Measurements from ENCODE around the gene OR8D4. TPM values are rescaled to one million over a fixed set of nuclear protein-coding genes. Genes with fewer than 3 reads are reported as not detected.
"Not testable (repeated sequence)": the region's sequence is repeated elsewhere in the genome, so short reads cannot be mapped to it uniquely, and the experiment has no call there.

OR8D4 gene
- not detected for total RNA-seq

DNA sequence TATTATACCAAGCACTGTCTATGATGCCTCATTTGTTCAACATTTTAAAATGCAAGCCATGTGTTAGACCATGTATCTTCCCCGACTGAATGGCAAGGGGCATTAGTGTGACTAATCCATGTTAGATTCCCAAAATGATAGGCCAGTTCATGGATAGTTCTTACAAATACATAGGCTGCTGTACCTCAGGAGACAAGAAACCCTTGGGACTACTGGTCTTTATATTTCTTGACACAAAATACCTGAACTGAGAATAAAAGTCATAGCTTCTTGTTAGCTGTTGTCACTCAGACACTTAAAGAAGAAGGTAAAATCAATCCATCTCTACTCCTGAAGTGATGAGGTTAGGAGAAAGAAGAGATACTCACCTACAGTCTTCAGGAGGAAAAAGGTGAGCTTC lies at the start of gene OR8D4:
Gene OR8D4 (plus strand): TSS at position 301 of the 400 bp plus-strand sequence. CDS start 4,265 bp downstream, outside the sequence.
- Mint-ChIP-seq H3K9me3 (ENCODE audit: insufficient read depth) (no peaks in the 10 kb centered on the region), H3K27ac (no peak within 1 kb of the TSS), H3K4me3 (no peak within 1 kb of the TSS), H3K4me1 (ENCODE audit: low read depth) (peaks cover 5% of the 10 kb centered on the region), H3K27me3 (ENCODE audit: low read depth) (no peaks in the 10 kb centered on the region), H3K36me3 (ENCODE audit: low read depth) (no peaks in the 10 kb centered on the region)
- DNase-seq = no peak
- ATAC-seq = no peak
- ChIA-PET POLR2A (no interaction called here), CTCF (no interaction called here)

DNA sequence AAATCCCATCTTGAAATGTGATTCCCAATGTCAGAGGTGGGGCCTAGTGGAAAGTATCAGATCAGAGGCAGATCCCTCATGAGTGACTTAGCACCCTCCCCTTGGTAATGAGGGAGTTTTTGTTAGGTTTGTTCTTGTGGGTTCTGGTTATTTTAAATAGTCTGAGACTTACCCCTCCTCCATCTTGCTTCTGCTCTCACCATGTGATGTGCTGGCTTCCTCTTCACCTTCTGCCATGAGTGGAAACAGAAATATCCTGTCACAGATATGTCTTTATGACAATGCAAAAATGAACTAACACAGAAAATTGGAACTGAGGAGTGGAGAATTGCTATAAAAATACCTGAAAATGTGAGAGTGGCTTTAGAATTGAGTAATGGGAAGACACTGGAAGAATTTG lies 49.6 kb upstream of the OR8D4 start:
- ChIA-PET CTCF (no interaction called here), POLR2A (no interaction called here)
- H3K36me3 Mint-ChIP-seq (ENCODE audit: low read depth) = no peaks in the 10 kb centered on the region
- DNase-seq (no peak), ATAC-seq (no peak)
- H3K4me3 Mint-ChIP-seq = no peak overlapping the region
- no peaks in the 10 kb centered on the region for H3K4me1 Mint-ChIP-seq (ENCODE audit: low read depth)
- H3K9me3 Mint-ChIP-seq (ENCODE audit: insufficient read depth) = no peaks in the 10 kb centered on the region
- H3K27me3 Mint-ChIP-seq (ENCODE audit: low read depth) = peaks cover 7% of the 10 kb centered on the region
- H3K27ac Mint-ChIP-seq = no peak overlapping the region

DNA sequence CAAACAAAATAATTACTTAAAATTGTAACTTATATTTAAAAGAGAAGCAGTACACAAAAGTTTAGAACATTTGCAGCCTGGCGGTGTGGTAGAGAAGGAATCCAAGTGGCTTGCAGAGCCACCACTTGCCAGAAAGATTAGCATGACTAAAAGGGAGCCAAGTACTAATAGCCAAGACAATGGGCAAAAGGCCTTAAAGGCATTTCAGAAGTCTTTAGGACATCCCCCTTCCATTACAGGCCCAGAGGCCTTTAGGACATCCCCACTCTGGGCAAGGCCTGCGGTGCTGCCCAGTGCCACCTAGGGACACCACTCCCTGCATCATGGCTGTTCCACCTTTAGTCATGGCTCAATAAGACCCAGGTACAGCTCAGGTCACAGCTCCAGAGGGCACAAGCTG lies 48.9 kb upstream of the OR8D4 start:
- POLR2A ChIA-PET = no interaction called here
- H3K36me3 Mint-ChIP-seq (ENCODE audit: low read depth) = no peaks in the 10 kb centered on the region

DNA sequence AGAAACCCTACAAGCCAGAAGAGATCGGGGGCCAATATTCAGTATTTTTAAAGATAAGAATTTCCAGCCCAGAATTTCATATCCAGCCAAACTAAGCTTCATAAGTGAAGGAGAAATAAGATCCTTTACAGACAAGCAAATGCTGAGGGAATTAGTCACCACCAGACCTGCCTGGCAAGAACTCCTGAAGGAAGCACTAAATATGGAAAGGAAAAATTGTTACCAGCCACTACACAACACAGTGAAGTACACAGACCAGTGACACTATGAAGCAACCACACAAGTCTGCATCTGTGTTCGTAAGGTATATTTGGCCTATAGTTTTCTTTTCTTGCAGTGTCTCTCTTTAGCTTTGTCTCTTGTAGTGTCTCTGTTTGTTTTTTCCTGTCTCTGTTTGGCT lies 45.5 kb upstream of the OR8D4 start:
- Mint-ChIP-seq H3K27me3 (ENCODE audit: low read depth) (no peaks in the 10 kb centered on the region), H3K4me1 (ENCODE audit: low read depth) (no peaks in the 10 kb centered on the region), H3K36me3 (ENCODE audit: low read depth) (no peaks in the 10 kb centered on the region), H3K4me3 (no peak overlapping the region), H3K9me3 (ENCODE audit: insufficient read depth) (no peaks in the 10 kb centered on the region), H3K27ac (no peak overlapping the region)
- ChIA-PET CTCF (no interaction called here), POLR2A (no interaction called here)
- ATAC-seq = no peak
- DNase-seq = no peak

More for the DNA sequence above, 48.9 kb upstream of the OR8D4 start:
- CTCF ChIA-PET = no interaction called here
- Mint-ChIP-seq H3K4me1 (ENCODE audit: low read depth) (no peaks in the 10 kb centered on the region), H3K9me3 (ENCODE audit: insufficient read depth) (no peaks in the 10 kb centered on the region), H3K27me3 (ENCODE audit: low read depth) (peaks cover 7% of the 10 kb centered on the region), H3K4me3 (no peak overlapping the region), H3K27ac (no peak overlapping the region)
- ATAC-seq (no peak), DNase-seq (no peak)

DNA sequence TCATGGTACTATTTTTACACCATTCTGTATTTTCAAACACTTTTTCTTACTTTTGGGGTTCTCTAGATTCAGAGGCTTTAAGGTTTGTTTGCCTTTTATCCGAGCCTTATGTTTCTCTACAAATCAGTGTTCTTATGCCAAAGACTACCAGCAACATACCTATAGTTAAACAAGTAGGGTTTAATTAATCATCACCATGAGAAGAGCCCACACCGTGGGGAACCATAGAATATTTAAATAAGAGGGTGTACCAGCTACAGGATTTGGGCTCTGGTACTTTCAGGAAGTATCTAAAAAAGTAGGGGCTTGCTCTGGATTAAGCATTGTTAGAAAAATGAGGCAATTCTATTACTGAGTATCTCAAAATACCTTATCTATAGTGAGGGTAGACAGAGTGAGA lies 42.2 kb upstream of the OR8D4 start:
- no peaks in the 10 kb centered on the region for H3K4me1 Mint-ChIP-seq (ENCODE audit: low read depth)
- H3K27ac Mint-ChIP-seq = no peak overlapping the region
- ChIA-PET POLR2A (no interaction called here), CTCF (no interaction called here)
- no peaks in the 10 kb centered on the region for H3K9me3 Mint-ChIP-seq (ENCODE audit: insufficient read depth)
- no peak for DNase-seq
- H3K27me3 Mint-ChIP-seq (ENCODE audit: low read depth) = no peaks in the 10 kb centered on the region
- no peak for ATAC-seq
- no peak overlapping the region for H3K4me3 Mint-ChIP-seq
- H3K36me3 Mint-ChIP-seq (ENCODE audit: low read depth) = no peaks in the 10 kb centered on the region

DNA sequence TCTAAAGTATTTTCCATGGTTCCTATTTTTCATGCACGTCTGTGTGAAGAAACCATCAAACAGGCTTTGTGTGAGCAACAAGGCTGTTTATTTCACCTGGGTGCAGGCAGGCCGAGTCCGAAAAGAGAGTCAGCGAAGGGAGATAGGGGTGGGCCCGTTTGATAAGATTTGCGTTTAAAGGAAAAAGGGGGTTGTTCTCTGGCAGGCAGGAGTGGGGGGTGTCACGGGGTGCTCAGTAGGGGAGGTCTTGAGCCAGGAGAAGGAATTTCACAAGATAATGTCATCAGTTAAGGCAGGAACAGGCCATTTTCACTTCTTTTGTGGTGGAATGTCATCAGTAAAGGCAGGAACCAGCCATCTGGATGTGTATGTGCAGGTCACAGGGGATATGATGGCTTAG lies 36.7 kb upstream of the OR8D4 start:
- H3K4me3 Mint-ChIP-seq; CTCF ChIA-PET; H3K4me1 Mint-ChIP-seq (ENCODE audit: low read depth); H3K27ac Mint-ChIP-seq; ATAC-seq; H3K36me3 Mint-ChIP-seq (ENCODE audit: low read depth); DNase-seq; H3K27me3 Mint-ChIP-seq (ENCODE audit: low read depth); POLR2A ChIA-PET; H3K9me3 Mint-ChIP-seq (ENCODE audit: insufficient read depth): not testable (repeated sequence)

DNA sequence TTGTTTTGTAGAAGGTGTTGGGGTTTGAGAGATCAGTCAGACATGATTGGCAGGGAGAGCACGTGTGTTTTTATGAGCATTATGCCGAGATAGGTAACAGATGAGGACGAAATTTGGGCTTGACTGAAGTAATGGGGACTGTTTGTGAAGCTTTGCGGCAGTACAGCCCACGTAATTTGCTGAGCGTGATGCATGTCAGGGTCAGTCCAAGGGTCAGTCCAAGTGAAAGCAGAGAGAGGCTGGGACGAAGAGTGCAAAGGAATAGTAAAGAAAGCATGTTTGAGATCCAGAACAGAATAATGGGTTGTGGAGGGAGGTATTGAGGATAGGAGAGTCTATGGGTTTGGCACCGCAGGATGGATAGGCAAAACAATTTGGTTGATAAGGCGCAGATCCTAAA lies 34.2 kb upstream of the OR8D4 start:
- H3K4me3 Mint-ChIP-seq; H3K9me3 Mint-ChIP-seq (ENCODE audit: insufficient read depth): not testable (repeated sequence)

DNA sequence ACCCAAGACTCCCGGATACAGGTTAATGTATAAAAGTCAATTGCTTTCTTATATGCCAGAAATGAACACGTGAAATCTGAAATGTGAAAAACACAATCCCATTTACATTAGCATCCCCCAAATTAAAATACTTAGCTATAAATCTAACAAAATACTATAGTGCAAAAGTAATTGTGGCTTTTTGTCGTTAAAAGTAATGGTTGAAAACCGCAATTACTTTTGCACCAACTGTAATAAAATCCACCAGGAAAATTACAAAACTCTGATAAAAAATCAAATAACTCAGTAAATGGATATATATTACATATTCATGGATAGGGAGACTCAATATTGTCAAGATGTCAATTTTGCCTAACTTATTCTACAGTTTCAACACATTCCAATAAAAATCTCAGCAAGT lies 21.1 kb upstream of the OR8D4 start:
- Mint-ChIP-seq H3K4me3 (no peak overlapping the region), H3K4me1 (ENCODE audit: low read depth) (no peaks in the 10 kb centered on the region), H3K27ac (no peak overlapping the region), H3K36me3 (ENCODE audit: low read depth) (no peaks in the 10 kb centered on the region), H3K27me3 (ENCODE audit: low read depth) (no peaks in the 10 kb centered on the region), H3K9me3 (ENCODE audit: insufficient read depth) (no peaks in the 10 kb centered on the region)
- POLR2A ChIA-PET = no interaction called here
- ATAC-seq = no peak
- CTCF ChIA-PET = no interaction called here
- no peak for DNase-seq

More for the DNA sequence above, 34.2 kb upstream of the OR8D4 start:
- H3K27ac Mint-ChIP-seq; H3K4me1 Mint-ChIP-seq (ENCODE audit: low read depth); ATAC-seq; CTCF ChIA-PET; H3K36me3 Mint-ChIP-seq (ENCODE audit: low read depth); H3K27me3 Mint-ChIP-seq (ENCODE audit: low read depth); POLR2A ChIA-PET; DNase-seq: not testable (repeated sequence)

DNA sequence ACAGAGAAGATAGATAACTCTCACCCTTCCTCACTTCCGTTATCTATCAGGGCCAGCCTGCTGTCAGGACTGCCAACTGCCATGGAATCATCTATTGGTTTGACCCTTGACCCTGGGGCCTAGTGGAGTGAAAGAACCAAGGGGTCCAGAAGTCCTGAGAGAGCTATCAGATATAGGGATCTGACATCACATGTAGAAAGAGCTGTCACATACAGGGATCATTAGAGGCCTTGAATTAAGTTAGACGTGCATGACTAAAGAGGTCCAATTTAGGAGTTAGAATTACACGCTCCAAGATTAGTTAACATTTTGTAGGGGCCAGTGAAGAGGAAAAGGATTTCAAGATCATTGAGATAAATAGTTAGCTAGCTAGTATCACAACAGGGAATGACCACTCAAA lies 16.4 kb upstream of the OR8D4 start, which contains the start of gene TMEM225:
Gene TMEM225 (minus strand): TSS at position 101 of the 400 bp plus-strand sequence. CDS start 245 bp downstream, outside the sequence.
- no peak for DNase-seq
- H3K27ac Mint-ChIP-seq = no peak within 1 kb of the TSS
- no peaks in the 10 kb centered on the region for H3K9me3 Mint-ChIP-seq (ENCODE audit: insufficient read depth)
- H3K4me1 Mint-ChIP-seq (ENCODE audit: low read depth) = no peaks in the 10 kb centered on the region
- no peak within 1 kb of the TSS for H3K4me3 Mint-ChIP-seq
- no peaks in the 10 kb centered on the region for H3K27me3 Mint-ChIP-seq (ENCODE audit: low read depth)
- CTCF ChIA-PET = no interaction called here
- POLR2A ChIA-PET = no interaction called here
- no peak for ATAC-seq
- no peaks in the 10 kb centered on the region for H3K36me3 Mint-ChIP-seq (ENCODE audit: low read depth)

DNA sequence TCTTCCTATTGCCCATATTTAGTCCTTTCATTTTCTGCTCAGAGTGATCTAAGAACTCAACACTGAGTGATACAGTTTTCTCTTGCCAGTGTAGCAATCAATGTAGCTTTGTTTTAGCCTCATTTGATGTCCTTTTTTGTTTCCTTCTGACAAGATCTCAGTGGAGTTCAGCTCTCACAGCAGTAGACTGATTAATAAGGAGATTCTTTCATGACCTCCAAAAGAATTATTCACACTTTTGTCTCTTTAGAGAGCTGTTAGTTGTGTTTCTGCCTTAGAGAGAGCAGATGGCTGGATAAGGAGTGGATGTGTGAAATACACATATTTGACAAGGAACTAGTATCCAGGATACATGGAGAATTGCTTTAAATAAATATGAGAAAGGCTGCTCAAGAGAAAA lies 9.9 kb upstream of the OR8D4 start:
- Mint-ChIP-seq H3K4me1 (ENCODE audit: low read depth) (no peaks in the 10 kb centered on the region), H3K27ac (no peak overlapping the region), H3K27me3 (ENCODE audit: low read depth) (no peaks in the 10 kb centered on the region), H3K9me3 (ENCODE audit: insufficient read depth) (no peaks in the 10 kb centered on the region), H3K4me3 (no peak overlapping the region), H3K36me3 (ENCODE audit: low read depth) (no peaks in the 10 kb centered on the region)
- CTCF ChIA-PET = no interaction called here
- POLR2A ChIA-PET = no interaction called here
- DNase-seq (no peak), ATAC-seq (no peak)

DNA sequence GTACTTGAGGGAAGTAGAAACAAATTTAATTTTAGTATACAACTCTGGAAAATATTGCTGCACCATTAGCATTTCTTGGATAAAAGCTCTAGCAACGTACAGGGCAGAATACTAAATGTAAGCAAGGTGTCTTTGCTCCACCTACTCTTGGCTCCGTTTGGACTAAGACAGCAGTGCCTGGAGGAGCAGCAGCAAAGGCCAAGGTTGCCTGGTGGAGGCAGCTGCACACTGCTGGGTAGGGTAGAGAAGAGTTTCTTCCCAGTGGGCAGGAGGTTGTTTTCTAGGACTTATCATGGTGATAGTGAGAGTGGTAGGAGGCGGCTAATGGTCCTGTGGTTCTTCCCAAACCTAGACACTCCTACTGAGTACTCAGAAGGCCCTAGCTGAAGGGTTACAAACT lies 2.2 kb upstream of the OR8D4 start:
- no peaks in the 10 kb centered on the region for H3K36me3 Mint-ChIP-seq (ENCODE audit: low read depth)
- H3K9me3 Mint-ChIP-seq (ENCODE audit: insufficient read depth) = no peaks in the 10 kb centered on the region
- H3K27me3 Mint-ChIP-seq (ENCODE audit: low read depth) = no peaks in the 10 kb centered on the region
- ChIA-PET CTCF (no interaction called here), POLR2A (no interaction called here)
- no peak overlapping the region for H3K27ac Mint-ChIP-seq
- peaks cover 5% of the 10 kb centered on the region for H3K4me1 Mint-ChIP-seq (ENCODE audit: low read depth)
- ATAC-seq = no peak
- no peak overlapping the region for H3K4me3 Mint-ChIP-seq
- no peak for DNase-seq

DNA sequence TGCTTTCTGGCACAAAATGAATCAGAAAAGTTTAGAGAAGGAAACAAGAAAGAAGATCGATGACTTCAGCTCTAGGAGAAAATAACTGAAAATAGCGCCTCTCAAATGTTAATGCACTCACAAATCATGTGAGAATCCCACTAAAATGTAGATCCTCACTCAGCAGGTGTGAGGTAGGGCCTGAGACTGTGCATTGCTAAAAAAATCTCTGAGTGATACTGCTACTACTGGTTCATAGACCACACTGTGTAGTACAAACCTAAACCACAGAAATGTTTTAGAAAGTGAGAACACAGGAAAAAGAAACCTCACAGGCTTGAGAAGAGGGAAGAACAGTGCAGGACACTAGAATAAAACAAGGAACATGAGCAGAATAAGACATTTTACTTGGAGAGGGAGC lies 2.0 kb downstream of the OR8D4 start:
- ChIA-PET POLR2A (no interaction called here), CTCF (no interaction called here)
- Mint-ChIP-seq H3K27ac (no peak overlapping the region), H3K4me3 (no peak overlapping the region), H3K4me1 (ENCODE audit: low read depth) (peaks cover 5% of the 10 kb centered on the region), H3K36me3 (ENCODE audit: low read depth) (no peaks in the 10 kb centered on the region), H3K27me3 (ENCODE audit: low read depth) (no peaks in the 10 kb centered on the region), H3K9me3 (ENCODE audit: insufficient read depth) (no peaks in the 10 kb centered on the region)
- no peak for ATAC-seq
- no peak for DNase-seq

DNA sequence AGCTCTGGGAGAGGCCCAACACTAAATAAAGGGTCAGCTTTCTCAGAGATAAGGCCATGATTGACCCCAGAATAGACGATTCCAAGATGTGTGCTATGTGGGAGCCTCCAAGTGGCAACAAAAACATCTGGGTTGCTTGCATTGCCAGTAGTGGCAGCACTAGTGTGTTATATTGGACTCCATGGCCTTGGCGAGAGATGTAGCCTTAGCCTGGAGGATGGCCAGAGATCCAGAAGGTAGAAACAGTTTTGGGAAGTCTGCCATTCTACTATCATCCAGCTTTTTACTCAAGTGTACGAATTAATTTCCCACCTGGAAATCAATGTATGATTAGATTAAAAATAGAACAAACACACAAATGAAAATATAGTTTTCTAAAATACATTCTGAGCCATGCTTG lies 3.0 kb downstream of the OR8D4 start:
- ATAC-seq = no peak
- no peaks in the 10 kb centered on the region for H3K36me3 Mint-ChIP-seq (ENCODE audit: low read depth)
- ChIA-PET POLR2A (no interaction called here), CTCF (no interaction called here)
- DNase-seq = no peak
- H3K27me3 Mint-ChIP-seq (ENCODE audit: low read depth) = no peaks in the 10 kb centered on the region
- no peak overlapping the region for H3K27ac Mint-ChIP-seq
- H3K4me1 Mint-ChIP-seq (ENCODE audit: low read depth) = peaks cover 5% of the 10 kb centered on the region
- no peaks in the 10 kb centered on the region for H3K9me3 Mint-ChIP-seq (ENCODE audit: insufficient read depth)
- H3K4me3 Mint-ChIP-seq = no peak overlapping the region
